GM23338 (cell line): ENCODE data around the gene HSF2BP. TPM values are rescaled to one million over a fixed set of nuclear protein-coding genes. Genes with fewer than 3 reads are reported as not detected.

Experiments
- ATAC-seq: fragments of 200-7000 bp; cut with Tn5 transposase; 3 replicates; pipeline ENCODE4 v1.9.1; 2020
- DNase-seq: peaks from one replicate; pipeline ENCODE4 v3.0.0-alpha.2; 2015; ENCODE audit warnings: low spot score
- H2AFZ ChIP-seq: fragments of 200-600 bp; sonication (generic); 2 replicates; pipeline ENCODE4 v1.8.0; 2016; ENCODE audit warnings: antibody characterized with exemption, mild to moderate bottlenecking, moderate library complexity
- H3F3A ChIP-seq: fragments of 200-600 bp; sonication (generic); replicated peaks from 2 replicates; pipeline ENCODE4 v1.8.0; 2017; ENCODE audit warnings: antibody characterized with exemption, mixed run types, low read depth
- H3K27ac ChIP-seq: fragments of 200-600 bp; sonication (generic); 2 replicates; pipeline ENCODE4 v1.6.1; 2016; ENCODE audit warnings: low read depth
- H3K27me3 ChIP-seq: fragments of 200-600 bp; sonication (generic); 2 replicates; pipeline ENCODE4 v1.8.0; 2016; ENCODE audit warnings: mild to moderate bottlenecking, mixed run types, moderate library complexity; ENCODE audit not compliant: insufficient read depth
- H3K36me3 ChIP-seq: fragments of 200-600 bp; sonication (generic); 2 replicates; pipeline ENCODE4 v1.8.0; 2016; ENCODE audit warnings: mild to moderate bottlenecking; ENCODE audit not compliant: insufficient read depth
- H3K4me1 ChIP-seq: fragments of 200-600 bp; sonication (generic); 2 replicates; pipeline ENCODE4 v1.8.0; 2016; ENCODE audit warnings: mild to moderate bottlenecking, moderate library complexity; ENCODE audit not compliant: insufficient read depth
- H3K4me2 ChIP-seq: fragments of 200-600 bp; sonication (generic); 2 replicates; pipeline ENCODE4 v1.7.1; 2017; ENCODE audit warnings: mixed run types
- H3K4me3 ChIP-seq: fragments of 200-600 bp; sonication (generic); 2 replicates; pipeline ENCODE4 v1.6.1; 2016; ENCODE audit warnings: mixed run types
- H3K79me2 ChIP-seq: fragments of 200-600 bp; sonication (generic); replicated peaks from 2 replicates; pipeline ENCODE4 v1.8.0; 2017; ENCODE audit warnings: mild to moderate bottlenecking; ENCODE audit not compliant: insufficient read depth
- H3K9me2 ChIP-seq: fragments of 200-600 bp; sonication (generic); 2 replicates; pipeline ENCODE4 v1.8.0; 2017; ENCODE audit not compliant: insufficient read depth
- H4K20me1 ChIP-seq: fragments of 200-600 bp; sonication (generic); replicated peaks from 2 replicates; pipeline ENCODE4 v1.8.0; 2017; ENCODE audit warnings: mild to moderate bottlenecking; ENCODE audit not compliant: insufficient read depth
- H3K27ac Mint-ChIP-seq: 2 replicates; pipeline ENCODE4 v1.8.0; 2020; ENCODE audit warnings: inconsistent platforms, mild to moderate bottlenecking, moderate library complexity, mixed read lengths
- H3K27me3 Mint-ChIP-seq: 3 replicates; pipeline ENCODE4 v1.8.0; 2022; ENCODE audit warnings: low read depth, mild to moderate bottlenecking, moderate library complexity, mixed read lengths, inconsistent platforms; ENCODE audit not compliant: insufficient read depth, poor library complexity
- H3K36me3 Mint-ChIP-seq: 3 replicates; pipeline ENCODE4 v1.8.0; 2021; ENCODE audit warnings: low read depth, mild to moderate bottlenecking, inconsistent platforms, moderate library complexity, mixed read lengths
- H3K4me1 Mint-ChIP-seq: 3 replicates; pipeline ENCODE4 v1.8.0; 2020; ENCODE audit warnings: mild to moderate bottlenecking, inconsistent platforms, mixed read lengths
- H3K4me3 Mint-ChIP-seq: 3 replicates; pipeline ENCODE4 v1.8.0; 2021; ENCODE audit warnings: moderate library complexity, mild to moderate bottlenecking, inconsistent platforms, mixed read lengths
- H3K9me3 Mint-ChIP-seq: 3 replicates; pipeline ENCODE4 v1.8.0; 2020; ENCODE audit warnings: moderate library complexity, mild to moderate bottlenecking, inconsistent platforms, mixed read lengths
- CREB1 ChIP-seq: fragments of 250-450 bp; sonication (Bioruptor Pico); IDR thresholded peaks from 2 replicates; pipeline ENCODE4 v1.5.0; 2020; ENCODE audit warnings: low read depth, mild to moderate bottlenecking, moderate library complexity
- EZH2 ChIP-seq: fragments of 200-600 bp; sonication (generic); IDR thresholded peaks from one replicate; pipeline ENCODE4 v1.8.0; 2017; ENCODE audit warnings: antibody characterized with exemption, mild to moderate bottlenecking, low read depth; ENCODE audit not compliant: unreplicated experiment
- EZH2phosphoT487 ChIP-seq: fragments of 200-600 bp; sonication (generic); IDR thresholded peaks from one replicate; pipeline ENCODE4 v1.8.1; 2018; ENCODE audit warnings: antibody characterized with exemption; ENCODE audit not compliant: unreplicated experiment
- JUNB ChIP-seq: IDR thresholded peaks from one replicate; pipeline ENCODE4 v1.6.1; 2016; ENCODE audit warnings: antibody characterized with exemption; ENCODE audit not compliant: unreplicated experiment
- NANOG ChIP-seq: IDR thresholded peaks from 2 replicates; pipeline ENCODE4 v1.6.1; 2016; ENCODE audit warnings: antibody characterized with exemption, borderline replicate concordance
- POLR2AphosphoS5 ChIP-seq: IDR thresholded peaks from 2 replicates; pipeline ENCODE4 v1.6.1; 2016; ENCODE audit warnings: antibody characterized with exemption, low read depth
- STAT1 ChIP-seq: IDR thresholded peaks from one replicate; pipeline ENCODE4 v1.6.1; 2016; ENCODE audit warnings: antibody characterized with exemption; ENCODE audit not compliant: unreplicated experiment
- ZNF114 ChIP-seq: fragments of 250-450 bp; sonication (Bioruptor Pico); IDR thresholded peaks from 2 replicates; pipeline ENCODE4 v1.5.0; 2020; ENCODE audit warnings: mild to moderate bottlenecking, moderate library complexity
- ZNF331 ChIP-seq: fragments of 250-450 bp; sonication (Bioruptor Pico); IDR thresholded peaks from 2 replicates; pipeline ENCODE4 v1.5.0; 2020; ENCODE audit warnings: low read depth, mild to moderate bottlenecking, moderate library complexity
- polyA plus RNA-seq: library from polyadenylated mRNA; unstranded; fragments of >200 nt; fragmentation: Nextera tagmentation; extraction: Ambion mirVana; gene quantifications from 2 replicates; pipeline ENCODE4 v1.2.1, GENCODE V29; 2016
- total RNA-seq: library from RNA; depleted of rRNA; stranded (reverse); fragments of >200 nt; shearing (Covaris generic); gene quantifications from 2 replicates; pipeline ENCODE4 v1.2.3, GENCODE V29; 2014
- TF ChIP-seq, protein P1 (sequence below): IDR thresholded peaks from one replicate; pipeline ENCODE4 v1.6.1; 2018; ENCODE audit warnings: antibody characterized with exemption; ENCODE audit not compliant: unreplicated experiment
- TF ChIP-seq, protein P2 (sequence below), 2 experiments: fragments of 200-600 bp in 1 of 2; sonication (generic) in 1 of 2; conservative IDR thresholded peaks; 2 replicates each; pipeline versions ENCODE4 v1.5.1 to v1.6.1; 2016 to 2017; ENCODE audit warnings: antibody characterized with exemption in 2 of 2, low read depth in 2 of 2, mild to moderate bottlenecking in 2 of 2, moderate library complexity in 1 of 2

HSF2BP gene
- total and polyA plus RNA-seq, 2 experiments from 2014 or later = 0.78 to 2.0 TPM

DNA sequence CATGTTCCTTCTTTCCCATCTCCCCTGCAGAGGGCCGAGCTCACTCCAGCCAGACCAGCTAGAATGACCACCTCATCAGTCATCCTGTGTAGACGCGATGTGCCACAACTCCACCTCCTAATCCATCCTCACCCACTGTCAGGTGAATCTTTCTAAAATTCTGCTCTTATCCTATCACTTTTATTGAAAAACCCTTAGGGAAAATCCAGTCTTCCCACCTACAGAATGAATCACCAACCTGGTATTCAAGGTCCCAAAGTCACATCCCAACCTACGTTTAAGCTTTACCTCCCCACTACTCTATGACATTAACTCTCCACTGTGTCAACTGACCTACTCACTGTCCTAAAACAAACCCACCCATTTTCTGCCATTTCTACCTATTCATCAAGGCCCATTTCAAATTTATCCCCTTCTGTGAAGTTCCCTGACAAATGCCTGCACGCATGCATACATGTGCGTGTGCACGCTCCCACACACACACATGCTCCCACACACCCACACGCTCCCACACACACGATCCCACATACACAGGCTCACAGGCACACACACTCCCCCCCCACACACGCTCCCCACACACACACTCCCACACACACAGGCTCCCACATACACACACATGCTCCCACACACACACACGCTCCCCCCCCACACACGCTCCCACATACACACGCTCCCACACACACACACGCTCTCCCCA is 27.7 kb downstream of the HSF2BP start:
- Histone ChIP-seq H3K4me1 (no peaks in the 10 kb centered on the region), H3K9me2 (no peaks in the 10 kb centered on the region), H3K4me2 (no peak overlapping the region), H4K20me1 (no peaks in the 10 kb centered on the region), H2AFZ (no peak overlapping the region), H3K27me3 (no peaks in the 10 kb centered on the region), H3K4me3 (no peak overlapping the region), H3K27ac (no peak overlapping the region), H3F3A (no peaks in the 10 kb centered on the region), H3K36me3 (no peaks in the 10 kb centered on the region), H3K79me2 (no peaks in the 10 kb centered on the region)
- Mint-ChIP-seq H3K4me3 (no peak overlapping the region), H3K27me3 (no peaks in the 10 kb centered on the region), H3K9me3 (peaks cover 9% of the 10 kb centered on the region; the same call in 2 of the 3 replicates), H3K36me3 (peaks cover 18% of the 10 kb centered on the region; the same call in 2 of the 3 replicates), H3K27ac (no peak overlapping the region), H3K4me1 (no peaks in the 10 kb centered on the region)
- ATAC-seq (no peak), DNase-seq (no peak)
- TF ChIP-seq POLR2AphosphoS5 (no peak), JUNB (no peak), STAT1 (no peak), EZH2phosphoT487 (no peak), NANOG (no peak)

DNA sequence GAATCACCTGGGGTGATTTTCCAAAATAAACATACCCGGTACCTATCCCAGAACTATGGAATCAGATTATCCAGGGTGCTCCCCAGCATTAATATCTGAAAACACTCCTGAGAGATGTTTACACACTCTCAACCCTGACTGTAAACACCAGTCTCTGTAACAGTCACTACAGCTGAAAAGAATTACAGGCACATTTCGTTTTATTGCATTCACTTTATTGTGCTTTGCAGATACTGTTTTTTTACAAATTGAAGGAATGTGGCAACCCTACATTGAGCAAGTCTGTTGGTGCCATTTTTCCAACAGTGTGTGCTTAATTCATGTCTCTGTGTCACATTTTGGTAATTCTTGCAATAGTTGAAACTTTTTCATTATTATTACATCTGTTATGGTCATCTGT is 31.8 kb downstream of the HSF2BP start:
- Histone ChIP-seq H3K79me2 (no peaks in the 10 kb centered on the region), H3K36me3 (no peaks in the 10 kb centered on the region), H3K4me3 (no peak overlapping the region), H3K4me1 (no peaks in the 10 kb centered on the region), H3F3A (no peaks in the 10 kb centered on the region), H3K4me2 (no peak overlapping the region), H2AFZ (no peak overlapping the region), H3K27me3 (no peaks in the 10 kb centered on the region), H4K20me1 (no peaks in the 10 kb centered on the region), H3K9me2 (no peaks in the 10 kb centered on the region), H3K27ac (no peak overlapping the region)
- Mint-ChIP-seq H3K36me3 (peaks cover 18% of the 10 kb centered on the region; the same call in 2 of the 3 replicates), H3K9me3 (peaks cover 9% of the 10 kb centered on the region; the same call in 2 of the 3 replicates), H3K4me3 (no peak overlapping the region), H3K27ac (no peak overlapping the region), H3K27me3 (no peaks in the 10 kb centered on the region), H3K4me1 (peaks cover 6% of the 10 kb centered on the region; the same call in 1 of the 3 replicates)
- ATAC-seq (no peak), DNase-seq (no peak)
- TF ChIP-seq EZH2phosphoT487 = no peak
- TF ChIP-seq, protein P1, sequence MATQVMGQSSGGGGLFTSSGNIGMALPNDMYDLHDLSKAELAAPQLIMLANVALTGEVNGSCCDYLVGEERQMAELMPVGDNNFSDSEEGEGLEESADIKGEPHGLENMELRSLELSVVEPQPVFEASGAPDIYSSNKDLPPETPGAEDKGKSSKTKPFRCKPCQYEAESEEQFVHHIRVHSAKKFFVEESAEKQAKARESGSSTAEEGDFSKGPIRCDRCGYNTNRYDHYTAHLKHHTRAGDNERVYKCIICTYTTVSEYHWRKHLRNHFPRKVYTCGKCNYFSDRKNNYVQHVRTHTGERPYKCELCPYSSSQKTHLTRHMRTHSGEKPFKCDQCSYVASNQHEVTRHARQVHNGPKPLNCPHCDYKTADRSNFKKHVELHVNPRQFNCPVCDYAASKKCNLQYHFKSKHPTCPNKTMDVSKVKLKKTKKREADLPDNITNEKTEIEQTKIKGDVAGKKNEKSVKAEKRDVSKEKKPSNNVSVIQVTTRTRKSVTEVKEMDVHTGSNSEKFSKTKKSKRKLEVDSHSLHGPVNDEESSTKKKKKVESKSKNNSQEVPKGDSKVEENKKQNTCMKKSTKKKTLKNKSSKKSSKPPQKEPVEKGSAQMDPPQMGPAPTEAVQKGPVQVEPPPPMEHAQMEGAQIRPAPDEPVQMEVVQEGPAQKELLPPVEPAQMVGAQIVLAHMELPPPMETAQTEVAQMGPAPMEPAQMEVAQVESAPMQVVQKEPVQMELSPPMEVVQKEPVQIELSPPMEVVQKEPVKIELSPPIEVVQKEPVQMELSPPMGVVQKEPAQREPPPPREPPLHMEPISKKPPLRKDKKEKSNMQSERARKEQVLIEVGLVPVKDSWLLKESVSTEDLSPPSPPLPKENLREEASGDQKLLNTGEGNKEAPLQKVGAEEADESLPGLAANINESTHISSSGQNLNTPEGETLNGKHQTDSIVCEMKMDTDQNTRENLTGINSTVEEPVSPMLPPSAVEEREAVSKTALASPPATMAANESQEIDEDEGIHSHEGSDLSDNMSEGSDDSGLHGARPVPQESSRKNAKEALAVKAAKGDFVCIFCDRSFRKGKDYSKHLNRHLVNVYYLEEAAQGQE = no peak
- no peak for TF ChIP-seq STAT1
- no peak for TF ChIP-seq ZNF114 (CRISPR knock-in tag)
- TF ChIP-seq CREB1 (CRISPR knock-in tag) = no peak
- TF ChIP-seq NANOG = no peak
- TF ChIP-seq EZH2 = no peak
- TF ChIP-seq POLR2AphosphoS5 = no peak
- TF ChIP-seq, protein P2, sequence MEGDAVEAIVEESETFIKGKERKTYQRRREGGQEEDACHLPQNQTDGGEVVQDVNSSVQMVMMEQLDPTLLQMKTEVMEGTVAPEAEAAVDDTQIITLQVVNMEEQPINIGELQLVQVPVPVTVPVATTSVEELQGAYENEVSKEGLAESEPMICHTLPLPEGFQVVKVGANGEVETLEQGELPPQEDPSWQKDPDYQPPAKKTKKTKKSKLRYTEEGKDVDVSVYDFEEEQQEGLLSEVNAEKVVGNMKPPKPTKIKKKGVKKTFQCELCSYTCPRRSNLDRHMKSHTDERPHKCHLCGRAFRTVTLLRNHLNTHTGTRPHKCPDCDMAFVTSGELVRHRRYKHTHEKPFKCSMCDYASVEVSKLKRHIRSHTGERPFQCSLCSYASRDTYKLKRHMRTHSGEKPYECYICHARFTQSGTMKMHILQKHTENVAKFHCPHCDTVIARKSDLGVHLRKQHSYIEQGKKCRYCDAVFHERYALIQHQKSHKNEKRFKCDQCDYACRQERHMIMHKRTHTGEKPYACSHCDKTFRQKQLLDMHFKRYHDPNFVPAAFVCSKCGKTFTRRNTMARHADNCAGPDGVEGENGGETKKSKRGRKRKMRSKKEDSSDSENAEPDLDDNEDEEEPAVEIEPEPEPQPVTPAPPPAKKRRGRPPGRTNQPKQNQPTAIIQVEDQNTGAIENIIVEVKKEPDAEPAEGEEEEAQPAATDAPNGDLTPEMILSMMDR (conservative IDR thresholded peaks at IDR 0.05; ENCODE audit: low read depth in 2 of 2) = no peak
- no peak for TF ChIP-seq ZNF331 (CRISPR knock-in tag)
